DOHH2 (cell line): ENCODE results near the gene SLC7A6.

Source experiments
- H3F3A ChIP-seq: fragments of 200-600 bp; sonication (generic), shearing (Covaris generic); 2 replicates; pipeline ENCODE4 v1.6.0; 2016; ENCODE audit warnings: antibody characterized with exemption, mild to moderate bottlenecking; ENCODE audit not compliant: control insufficient read depth, insufficient read depth
- H3K27ac ChIP-seq: fragments of 200-600 bp; sonication (generic); 2 replicates; pipeline ENCODE4 v1.5.1; 2014; ENCODE audit warnings: low read depth, mild to moderate bottlenecking, low read length, moderate library complexity
- H3K27me3 ChIP-seq: fragments of 200-600 bp; sonication (generic); 2 replicates; pipeline ENCODE4 v1.6.1; 2014; ENCODE audit warnings: mild to moderate bottlenecking, low read length, mixed read lengths; ENCODE audit not compliant: control insufficient read depth
- H3K36me3 ChIP-seq: fragments of 200-600 bp; sonication (generic); 2 replicates; pipeline ENCODE4 v1.6.1; 2014; ENCODE audit warnings: mild to moderate bottlenecking, low read length, moderate library complexity, mixed read lengths; ENCODE audit not compliant: control insufficient read depth
- H3K4me1 ChIP-seq: fragments of 200-600 bp; sonication (generic); 2 replicates; pipeline ENCODE4 v1.6.1; 2014; ENCODE audit warnings: mild to moderate bottlenecking, low read length, mixed read lengths; ENCODE audit not compliant: control insufficient read depth
- H3K4me2 ChIP-seq: fragments of 200-600 bp; sonication (generic); 2 replicates; pipeline ENCODE4 v1.6.0; 2014; ENCODE audit warnings: mild to moderate bottlenecking, low read length, moderate library complexity
- H3K4me3 ChIP-seq: fragments of 200-600 bp; sonication (generic); 2 replicates; pipeline ENCODE4 v1.5.1; 2014; ENCODE audit warnings: mild to moderate bottlenecking, low read length, mixed read lengths
- H3K79me2 ChIP-seq: fragments of 200-600 bp; sonication (generic); 2 replicates; pipeline ENCODE4 v1.6.1; 2014; ENCODE audit warnings: mild to moderate bottlenecking, low read length, mixed read lengths; ENCODE audit not compliant: control insufficient read depth
- H3K9me2 ChIP-seq: fragments of 200-600 bp; sonication (generic); replicated peaks from 2 replicates; pipeline ENCODE4 v1.6.1; 2014; ENCODE audit warnings: mild to moderate bottlenecking, low read length, mixed read lengths; ENCODE audit not compliant: control insufficient read depth
- H3K9me3 ChIP-seq: fragments of 200-600 bp; sonication (generic); 2 replicates; pipeline ENCODE4 v1.6.1; 2014; ENCODE audit warnings: antibody characterized with exemption, low read length, mixed read lengths; ENCODE audit not compliant: control insufficient read depth, insufficient read depth
- H4K20me1 ChIP-seq: fragments of 200-600 bp; sonication (generic); 2 replicates; pipeline ENCODE4 v1.6.0; 2014; ENCODE audit warnings: low read depth, mild to moderate bottlenecking, antibody characterized with exemption, low read length, moderate library complexity; ENCODE audit not compliant: control insufficient read depth, insufficient read depth
- CTCF ChIP-seq: fragments of 200-600 bp; sonication (generic); IDR thresholded peaks from one replicate; pipeline ENCODE4 v1.5.1; 2014; ENCODE audit warnings: antibody characterized with exemption, mild to moderate bottlenecking, low read depth, low read length; ENCODE audit not compliant: poor library complexity, severe bottlenecking
- EZH2phosphoT487 ChIP-seq: fragments of 200-600 bp; sonication (generic); IDR thresholded peaks from 2 replicates; pipeline ENCODE4 v1.6.1; 2017; ENCODE audit warnings: borderline replicate concordance, mild to moderate bottlenecking, antibody characterized with exemption, low read length, moderate library complexity, mixed read lengths

SLC7A6 gene

GRCh38 chr16:68338326-68339119, 74.2 kb downstream of the SLC7A6 start:
- Histone ChIP-seq H4K20me1 (no peaks in the 10 kb centered on the region), H3K9me2 (no peaks in the 10 kb centered on the region), H3K36me3 (peaks cover 66% of the 10 kb centered on the region), H3K27ac (no peak overlapping the region), H3K4me1 (no peaks in the 10 kb centered on the region), H3F3A (0 out of 2 replicates have a peak, but pooled peaks cover 4% of the 10 kb centered on the region), H3K79me2 (no peaks in the 10 kb centered on the region), H3K4me2 (no peak overlapping the region), H3K9me3 (no peaks in the 10 kb centered on the region), H3K4me3 (no peak overlapping the region), H3K27me3 (no peaks in the 10 kb centered on the region)
- TF ChIP-seq EZH2phosphoT487, result no peak
- TF ChIP-seq CTCF, result no peak

GRCh38 chr16:68339214-68339613, 74.9 kb downstream of the SLC7A6 start:
- Histone ChIP-seq H3K27me3 (no peaks in the 10 kb centered on the region), H3K79me2 (no peaks in the 10 kb centered on the region), H3K9me3 (no peaks in the 10 kb centered on the region), H3K36me3 (peaks cover 68% of the 10 kb centered on the region), H3K27ac (no peak overlapping the region), H3K9me2 (no peaks in the 10 kb centered on the region), H3K4me3 (no peak overlapping the region), H4K20me1 (no peaks in the 10 kb centered on the region), H3K4me1 (no peaks in the 10 kb centered on the region), H3K4me2 (no peak overlapping the region), H3F3A (0 out of 2 replicates have a peak, but pooled peaks cover 4% of the 10 kb centered on the region)
- TF ChIP-seq CTCF, result no peak
- TF ChIP-seq EZH2phosphoT487, result no peak

GRCh38 chr16:68342620-68343019, 78.3 kb downstream of the SLC7A6 start:
- no peak for TF ChIP-seq CTCF
- no peak for TF ChIP-seq EZH2phosphoT487
- Histone ChIP-seq H3K27ac (no peak overlapping the region), H3K27me3 (no peaks in the 10 kb centered on the region), H3K9me3 (no peaks in the 10 kb centered on the region), H3K4me1 (no peaks in the 10 kb centered on the region), H3K4me3 (no peak overlapping the region), H3K79me2 (no peaks in the 10 kb centered on the region), H3F3A (no peaks in the 10 kb centered on the region), H4K20me1 (no peaks in the 10 kb centered on the region), H3K36me3 (peaks cover 81% of the 10 kb centered on the region), H3K9me2 (no peaks in the 10 kb centered on the region), H3K4me2 (no peak overlapping the region)
